Measurements from ENCODE around the gene TMCC3. TPM values are rescaled to one million over a fixed set of nuclear protein-coding genes. Genes with fewer than 3 reads are reported as not detected.

TMCC3 gene
- total and polyA plus RNA-seq, 9 of the 15 experiments (the other 6 are each of a cell fraction or from before 2014, with no cell fraction given) = not detected

GRCh38 chr12:94550964-94551363, 99.4 kb downstream of the TMCC3 start (continued):
- no peak for TF ChIP-seq RERE (CRISPR knock-in tag; IDR thresholded peaks at IDR 0.05; ENCODE audit: borderline replicate concordance)
- no peak for TF ChIP-seq GATAD2A (IDR thresholded peaks at IDR 0.05)
- no peak for TF ChIP-seq BRD4 (IDR thresholded peaks at IDR 0.05)
- TF ChIP-seq PREB (CRISPR knock-in tag; IDR thresholded peaks at IDR 0.05) = no peak
- no peak for TF ChIP-seq PTTG1 (tag; IDR thresholded peaks at IDR 0.05; ENCODE audit: low read depth)
- TF ChIP-seq PML (IDR thresholded peaks at IDR 0.05; ENCODE audit: low read length) = no peak
- TF ChIP-seq ELF4 (CRISPR knock-in tag; IDR thresholded peaks at IDR 0.05) = no peak
- TF ChIP-seq IRF2 (CRISPR knock-in tag; IDR thresholded peaks at IDR 0.05) = no peak
- no peak for TF ChIP-seq ZNF253 (CRISPR knock-in tag; conservative IDR thresholded peaks at IDR 0.05)

All from K562 (cell line).